HG03135 (cell line): ENCODE results near the gene OR5AC2.

ENCODE experiments used
- ATAC-seq: cut with Tn5 transposase; IDR thresholded peaks from one replicate; pipeline ENCODE4 v1.9.1; 2021; ENCODE audit warnings: mild to moderate bottlenecking, moderate library complexity; ENCODE audit not compliant: unreplicated experiment

Gene OR5AC2

DNA sequence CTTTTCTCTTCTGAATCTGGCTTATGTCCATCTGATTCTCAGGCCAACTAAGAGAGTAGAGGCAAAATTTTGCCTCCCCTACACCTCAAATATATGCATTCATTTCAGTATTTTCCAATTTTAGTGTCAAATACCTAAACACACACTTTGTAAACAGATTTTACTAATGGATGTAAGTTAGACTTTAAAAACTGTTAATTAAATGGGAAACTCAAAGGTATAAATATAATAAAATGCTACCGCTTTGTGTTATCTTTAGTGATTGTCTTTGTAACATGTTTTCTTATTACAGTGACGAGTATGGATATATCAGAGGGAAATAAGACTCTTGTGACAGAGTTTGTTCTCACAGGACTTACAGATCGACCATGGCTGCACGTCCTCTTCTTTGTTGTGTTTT, at the start of gene OR5AC2:
TSS of gene OR5AC2 (plus strand) at position 301 of the 400 bp plus-strand sequence. CDS start at position 301, 0 bp downstream.
- no peak for ATAC-seq

DNA sequence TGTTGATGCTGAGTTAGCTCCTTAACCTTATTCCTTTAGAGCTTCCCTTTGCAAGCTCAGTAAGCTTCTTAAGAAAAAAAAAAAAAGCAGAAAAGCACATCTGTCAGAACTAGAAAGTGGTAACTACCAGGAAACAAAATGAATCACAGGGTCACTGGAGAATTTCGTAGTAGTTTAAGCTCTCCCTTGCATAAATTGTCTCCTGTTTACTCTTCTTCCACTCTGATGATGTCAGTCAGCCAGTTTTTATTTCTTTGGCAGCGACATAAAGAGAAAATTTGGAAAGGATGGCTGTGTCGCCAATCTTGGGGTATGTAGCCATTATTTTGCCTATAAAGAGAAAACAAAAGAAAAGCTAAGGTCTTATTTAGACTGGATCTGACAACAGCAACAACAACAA, 48.7 kb upstream of the OR5AC2 start:
- ATAC-seq = no peak

- no peak for ATAC-seq
These were observed 48.1 kb upstream of the OR5AC2 start for GRCh38 chr3:98038876-98039275.

DNA sequence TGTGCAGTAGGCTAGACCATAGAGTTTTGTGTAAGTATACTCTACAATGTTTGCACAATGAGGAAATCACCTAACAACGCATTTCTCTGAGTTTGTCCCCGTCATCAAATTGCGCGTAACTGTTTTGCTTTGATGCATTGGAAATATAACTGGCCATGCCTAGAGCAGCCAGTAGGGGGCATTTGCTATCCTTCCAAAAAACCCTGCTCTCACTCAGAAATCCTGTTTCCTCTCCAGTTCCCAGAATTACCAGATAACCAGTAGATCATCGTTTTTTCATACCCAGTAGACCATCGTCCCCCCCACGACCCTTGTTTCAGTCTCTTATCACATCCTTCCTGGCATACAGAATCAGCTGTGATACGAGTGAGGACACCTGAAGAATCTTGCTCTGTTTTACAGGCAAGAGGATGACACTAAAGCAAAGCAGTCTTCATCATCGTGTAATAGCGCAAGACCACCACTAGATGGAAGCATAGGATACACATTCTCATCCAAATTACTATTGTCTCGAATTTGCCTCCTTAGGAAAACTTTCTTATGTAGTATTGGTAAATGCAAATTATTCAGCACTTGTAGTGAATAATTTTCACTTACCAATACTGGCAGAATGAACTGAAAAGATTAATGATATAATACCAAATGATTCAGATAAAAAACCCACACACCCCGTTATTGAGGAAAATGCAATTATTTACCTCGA, 47.5 kb upstream of the OR5AC2 start:
- ATAC-seq = peak; percentile 98

- no peak for ATAC-seq
These were observed 45.6 kb upstream of the OR5AC2 start for GRCh38 chr3:98041350-98041749.

GRCh38 chr3:98048586-98048985, 38.4 kb upstream of the OR5AC2 start:
- no peak for ATAC-seq

- ATAC-seq = no peak
These were observed 37.7 kb upstream of the OR5AC2 start for GRCh38 chr3:98049271-98049670.

GRCh38 chr3:98056035-98056434, 30.9 kb upstream of the OR5AC2 start:
- no peak for ATAC-seq

DNA sequence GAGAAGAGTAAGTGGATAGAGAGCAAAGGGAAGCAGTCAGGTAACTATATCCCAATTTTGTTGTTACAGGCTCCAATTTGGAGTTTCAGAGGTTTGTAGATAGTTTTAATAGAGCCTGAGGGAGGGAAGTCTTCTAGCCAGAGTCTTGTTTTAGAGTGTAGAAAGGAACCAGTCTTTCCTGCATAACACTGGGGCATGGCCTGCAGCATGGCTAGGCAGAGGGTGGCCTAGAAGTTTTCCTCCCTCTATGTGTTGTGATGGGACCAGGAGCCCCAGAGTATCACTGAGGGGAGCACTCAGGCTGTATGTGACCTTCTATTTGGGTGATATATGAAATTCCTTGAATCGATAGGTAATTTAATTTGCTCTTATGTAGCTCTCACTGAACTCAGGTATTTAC, 29.3 kb upstream of the OR5AC2 start:
- ATAC-seq = no peak

DNA sequence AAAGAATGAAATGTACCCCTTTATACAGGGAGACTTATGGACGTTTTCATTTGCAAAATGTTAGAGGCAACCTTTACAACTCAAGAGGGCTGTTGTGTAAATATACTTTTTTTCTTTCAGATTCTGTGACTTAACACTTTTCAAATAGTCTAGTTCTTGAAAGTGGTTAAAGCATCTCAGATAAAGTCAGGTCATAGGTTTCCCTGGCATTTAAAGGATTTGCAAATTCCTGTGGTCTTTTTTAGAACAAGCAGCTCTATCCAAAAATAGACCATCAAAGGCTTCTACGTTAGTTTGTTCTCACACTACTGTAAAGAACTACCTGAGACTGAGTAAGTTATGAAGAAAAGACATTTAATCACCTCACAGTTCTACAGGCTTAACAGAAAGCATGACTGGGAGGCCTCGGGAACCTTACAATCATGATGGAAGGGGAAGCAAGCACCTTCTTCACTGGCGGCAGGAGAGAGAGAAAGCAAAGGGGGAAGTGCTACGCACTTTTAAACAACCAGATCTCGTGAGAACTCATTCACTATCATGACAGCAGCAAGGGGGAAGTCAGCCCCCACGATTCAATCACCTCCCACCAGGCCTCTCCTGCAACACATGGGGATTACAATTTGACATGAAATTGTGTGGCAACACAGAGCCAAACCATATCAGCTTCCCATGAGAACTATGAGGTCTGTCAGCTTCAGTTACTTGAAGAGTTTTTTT, 28.6 kb upstream of the OR5AC2 start:
- no peak for ATAC-seq

DNA sequence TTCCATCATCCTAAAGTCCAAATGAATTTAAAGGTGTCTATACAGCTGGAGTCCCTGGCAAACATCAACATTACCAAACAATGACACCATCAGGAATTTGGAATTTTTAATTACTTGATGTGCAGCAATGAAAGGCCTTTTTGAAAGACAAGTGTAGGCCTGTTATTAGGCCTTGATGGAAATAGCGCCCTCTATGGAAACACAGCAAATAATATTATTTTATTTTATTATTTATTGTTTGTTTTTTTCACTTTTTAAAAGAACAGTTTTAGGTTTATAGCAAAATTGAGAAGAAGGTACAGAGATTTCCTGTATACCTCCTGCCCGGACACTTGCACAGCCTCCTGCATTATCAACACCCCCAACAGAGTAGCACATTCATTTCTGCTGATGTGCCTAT, 18.1 kb upstream of the OR5AC2 start:
- ATAC-seq = no peak

- ATAC-seq = no peak
These were observed 16.1 kb upstream of the OR5AC2 start for GRCh38 chr3:98070840-98071239.

DNA sequence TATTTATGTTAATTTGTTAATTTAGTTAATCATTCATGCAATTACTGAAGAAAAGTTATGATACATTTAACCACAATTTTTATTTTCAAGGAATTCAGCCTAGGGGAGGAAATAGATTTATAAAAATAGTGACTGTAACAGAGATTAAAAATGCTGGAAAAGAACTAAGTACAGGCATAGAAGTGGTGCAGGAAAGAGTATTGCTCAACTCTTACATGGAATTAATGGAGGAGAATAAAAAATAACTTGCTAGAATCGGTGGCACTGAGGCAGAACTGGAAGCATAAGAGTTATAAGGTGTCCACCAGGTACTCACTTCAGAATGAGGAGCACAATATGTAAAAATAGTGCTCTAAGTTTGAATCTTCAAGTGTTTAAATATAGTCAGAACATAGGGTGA, 13.5 kb upstream of the OR5AC2 start:
- ATAC-seq = no peak

GRCh38 chr3:98095882-98096281, 8.9 kb downstream of the OR5AC2 start:
- ATAC-seq = no peak

- no peak for ATAC-seq
These were observed 12.9 kb downstream of the OR5AC2 start for GRCh38 chr3:98099848-98100247.

- no peak for ATAC-seq
These were observed 21.2 kb downstream of the OR5AC2 start for GRCh38 chr3:98108162-98108561.

DNA sequence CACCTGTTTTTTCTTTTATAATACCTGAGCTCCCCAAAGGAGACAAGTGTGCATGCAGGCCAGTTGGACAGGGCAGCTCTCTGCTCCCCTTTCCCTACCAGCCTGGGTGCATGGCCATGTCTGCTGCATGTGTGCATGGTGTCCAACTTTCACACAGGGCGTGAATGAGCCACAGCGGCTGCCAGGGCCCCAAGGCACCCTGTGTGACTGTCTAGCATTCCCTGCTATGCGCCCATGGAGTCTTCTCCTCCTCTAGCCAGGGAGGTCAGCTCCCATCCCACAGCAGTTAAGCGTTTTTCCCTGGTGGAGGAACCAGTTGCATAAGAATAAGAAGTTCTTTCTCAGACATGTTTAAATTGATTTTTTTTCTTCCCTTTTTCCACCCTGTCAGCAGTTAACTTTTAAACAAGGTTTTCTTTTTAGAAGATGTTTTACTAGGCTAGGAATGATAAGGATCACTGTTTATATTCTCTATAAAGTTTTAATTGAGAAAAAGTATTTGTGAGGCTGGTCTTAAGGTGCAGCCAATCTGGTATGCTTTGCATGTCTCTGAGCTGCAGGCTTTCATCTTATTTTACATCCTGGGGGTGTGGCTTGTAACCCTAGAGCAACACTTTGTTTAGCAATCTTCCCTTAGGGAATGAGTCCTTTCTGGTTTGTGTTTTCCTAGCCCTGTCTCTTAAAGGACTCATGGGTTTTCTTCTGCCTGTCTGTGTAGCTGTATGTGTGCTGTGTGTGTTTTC, 23.0 kb downstream of the OR5AC2 start:
- no peak for ATAC-seq

DNA sequence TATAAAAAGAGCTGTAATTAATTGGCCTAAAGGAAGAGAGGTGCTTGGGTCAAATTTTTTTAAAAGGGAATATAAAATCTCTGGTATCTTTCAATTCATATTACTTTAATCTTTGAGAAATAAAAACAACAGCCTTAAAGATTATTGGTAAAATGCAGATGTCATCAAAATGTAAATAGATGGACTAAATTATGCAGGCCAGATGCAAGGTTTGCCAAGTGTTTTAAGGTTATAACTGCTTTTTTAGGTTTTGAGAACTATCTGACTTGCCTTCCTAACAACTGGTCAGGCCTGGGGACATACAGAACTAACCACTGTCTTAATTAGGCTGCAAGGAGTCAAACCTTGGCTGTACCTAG, 23.6 kb downstream of the OR5AC2 start:
- ATAC-seq = no peak

DNA sequence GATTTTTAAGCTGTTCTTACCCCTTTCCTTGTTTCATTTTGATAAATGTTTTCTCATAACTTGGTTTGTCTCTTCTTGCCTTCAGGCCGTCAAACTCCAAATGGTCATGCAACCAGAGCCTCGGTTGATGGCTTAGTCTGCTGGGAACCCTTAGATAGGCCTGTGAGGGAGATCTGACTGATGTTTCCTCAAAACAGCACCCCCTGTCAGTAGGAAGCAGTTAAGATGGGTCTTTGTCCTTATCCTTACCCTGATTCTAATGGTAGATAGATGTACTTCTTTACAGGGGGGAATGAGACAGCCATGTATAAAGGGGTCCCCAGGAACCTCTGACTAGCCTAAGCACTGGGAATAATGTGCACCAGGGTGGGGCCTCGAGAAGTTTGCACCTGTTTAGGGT, 27.3 kb downstream of the OR5AC2 start:
- ATAC-seq = no peak

DNA sequence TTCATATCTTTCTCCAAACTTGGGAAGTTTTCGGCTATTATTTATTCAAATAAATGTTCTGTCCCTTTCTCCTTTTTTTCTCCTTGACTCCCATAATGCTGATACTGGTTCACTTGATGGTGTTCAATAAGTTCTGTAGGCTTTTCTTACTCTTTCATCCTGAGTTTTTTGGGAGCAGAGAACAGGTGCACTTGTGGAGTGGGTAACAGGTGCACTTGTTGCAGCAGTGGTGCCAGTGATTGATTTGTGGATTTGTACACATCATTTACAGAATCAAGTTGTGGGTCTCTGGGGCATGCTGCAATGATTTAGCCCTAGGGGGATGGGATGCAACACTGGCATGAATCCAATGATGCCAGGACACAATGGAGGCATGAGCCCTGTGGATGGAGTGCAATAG, 28.7 kb downstream of the OR5AC2 start:
- no peak for ATAC-seq

GRCh38 chr3:98130421-98130820, 43.4 kb downstream of the OR5AC2 start, which contains the start of gene OR5H1:
OR5H1 (plus strand) TSS chr3:98130721; CDS start chr3:98132698, 1,977 bp downstream.
- ATAC-seq = no peak

GRCh38 chr3:98136631-98137030, 49.7 kb downstream of the OR5AC2 start:
- no peak for ATAC-seq
